ENCODE measurements around the gene AKAIN1.

DNA sequence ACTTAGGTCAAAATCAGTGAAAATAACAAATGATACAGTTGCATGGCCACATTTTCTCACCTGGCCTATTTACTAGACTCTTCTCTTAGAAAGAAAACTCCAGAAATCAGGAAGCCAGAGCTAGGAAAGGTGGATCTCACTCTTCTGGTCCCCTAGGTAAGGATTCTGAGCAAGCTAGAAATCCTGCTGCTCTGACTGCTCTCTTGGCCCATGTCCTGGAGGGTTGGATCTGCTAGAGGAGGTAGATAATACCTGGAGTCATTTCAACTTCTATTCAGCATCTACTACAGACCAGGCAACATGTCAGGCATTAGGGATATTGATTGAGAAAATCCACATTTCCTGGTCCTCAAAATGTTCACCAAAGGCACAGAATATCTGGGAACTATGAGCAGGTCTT lies 34.9 kb downstream of the AKAIN1 start:
- TF ChIP-seq, protein P1, sequence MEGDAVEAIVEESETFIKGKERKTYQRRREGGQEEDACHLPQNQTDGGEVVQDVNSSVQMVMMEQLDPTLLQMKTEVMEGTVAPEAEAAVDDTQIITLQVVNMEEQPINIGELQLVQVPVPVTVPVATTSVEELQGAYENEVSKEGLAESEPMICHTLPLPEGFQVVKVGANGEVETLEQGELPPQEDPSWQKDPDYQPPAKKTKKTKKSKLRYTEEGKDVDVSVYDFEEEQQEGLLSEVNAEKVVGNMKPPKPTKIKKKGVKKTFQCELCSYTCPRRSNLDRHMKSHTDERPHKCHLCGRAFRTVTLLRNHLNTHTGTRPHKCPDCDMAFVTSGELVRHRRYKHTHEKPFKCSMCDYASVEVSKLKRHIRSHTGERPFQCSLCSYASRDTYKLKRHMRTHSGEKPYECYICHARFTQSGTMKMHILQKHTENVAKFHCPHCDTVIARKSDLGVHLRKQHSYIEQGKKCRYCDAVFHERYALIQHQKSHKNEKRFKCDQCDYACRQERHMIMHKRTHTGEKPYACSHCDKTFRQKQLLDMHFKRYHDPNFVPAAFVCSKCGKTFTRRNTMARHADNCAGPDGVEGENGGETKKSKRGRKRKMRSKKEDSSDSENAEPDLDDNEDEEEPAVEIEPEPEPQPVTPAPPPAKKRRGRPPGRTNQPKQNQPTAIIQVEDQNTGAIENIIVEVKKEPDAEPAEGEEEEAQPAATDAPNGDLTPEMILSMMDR (conservative IDR thresholded peaks at IDR 0.05; ENCODE audit: low read depth in 2 of 2) = no peak
- TF ChIP-seq EZH2 (IDR thresholded peaks at IDR 0.05; ENCODE audit: low read depth, unreplicated experiment) (no peak), POLR2AphosphoS5 (IDR thresholded peaks at IDR 0.05; ENCODE audit: low read depth) (no peak), EZH2phosphoT487 (IDR thresholded peaks at IDR 0.05; ENCODE audit: unreplicated experiment) (no peak), ZNF331 (CRISPR knock-in tag; IDR thresholded peaks at IDR 0.05; ENCODE audit: low read depth) (no peak), CREB1 (CRISPR knock-in tag; IDR thresholded peaks at IDR 0.05; ENCODE audit: low read depth) (no peak), ZNF114 (CRISPR knock-in tag; IDR thresholded peaks at IDR 0.05) (no peak), JUNB (IDR thresholded peaks at IDR 0.05; ENCODE audit: unreplicated experiment) (no peak), STAT1 (IDR thresholded peaks at IDR 0.05; ENCODE audit: unreplicated experiment) (no peak), NANOG (IDR thresholded peaks at IDR 0.05; ENCODE audit: borderline replicate concordance) (no peak)
- TF ChIP-seq, protein P2, sequence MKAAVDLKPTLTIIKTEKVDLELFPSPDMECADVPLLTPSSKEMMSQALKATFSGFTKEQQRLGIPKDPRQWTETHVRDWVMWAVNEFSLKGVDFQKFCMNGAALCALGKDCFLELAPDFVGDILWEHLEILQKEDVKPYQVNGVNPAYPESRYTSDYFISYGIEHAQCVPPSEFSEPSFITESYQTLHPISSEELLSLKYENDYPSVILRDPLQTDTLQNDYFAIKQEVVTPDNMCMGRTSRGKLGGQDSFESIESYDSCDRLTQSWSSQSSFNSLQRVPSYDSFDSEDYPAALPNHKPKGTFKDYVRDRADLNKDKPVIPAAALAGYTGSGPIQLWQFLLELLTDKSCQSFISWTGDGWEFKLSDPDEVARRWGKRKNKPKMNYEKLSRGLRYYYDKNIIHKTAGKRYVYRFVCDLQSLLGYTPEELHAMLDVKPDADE (IDR thresholded peaks at IDR 0.05) = no peak
- TF ChIP-seq, protein P3, sequence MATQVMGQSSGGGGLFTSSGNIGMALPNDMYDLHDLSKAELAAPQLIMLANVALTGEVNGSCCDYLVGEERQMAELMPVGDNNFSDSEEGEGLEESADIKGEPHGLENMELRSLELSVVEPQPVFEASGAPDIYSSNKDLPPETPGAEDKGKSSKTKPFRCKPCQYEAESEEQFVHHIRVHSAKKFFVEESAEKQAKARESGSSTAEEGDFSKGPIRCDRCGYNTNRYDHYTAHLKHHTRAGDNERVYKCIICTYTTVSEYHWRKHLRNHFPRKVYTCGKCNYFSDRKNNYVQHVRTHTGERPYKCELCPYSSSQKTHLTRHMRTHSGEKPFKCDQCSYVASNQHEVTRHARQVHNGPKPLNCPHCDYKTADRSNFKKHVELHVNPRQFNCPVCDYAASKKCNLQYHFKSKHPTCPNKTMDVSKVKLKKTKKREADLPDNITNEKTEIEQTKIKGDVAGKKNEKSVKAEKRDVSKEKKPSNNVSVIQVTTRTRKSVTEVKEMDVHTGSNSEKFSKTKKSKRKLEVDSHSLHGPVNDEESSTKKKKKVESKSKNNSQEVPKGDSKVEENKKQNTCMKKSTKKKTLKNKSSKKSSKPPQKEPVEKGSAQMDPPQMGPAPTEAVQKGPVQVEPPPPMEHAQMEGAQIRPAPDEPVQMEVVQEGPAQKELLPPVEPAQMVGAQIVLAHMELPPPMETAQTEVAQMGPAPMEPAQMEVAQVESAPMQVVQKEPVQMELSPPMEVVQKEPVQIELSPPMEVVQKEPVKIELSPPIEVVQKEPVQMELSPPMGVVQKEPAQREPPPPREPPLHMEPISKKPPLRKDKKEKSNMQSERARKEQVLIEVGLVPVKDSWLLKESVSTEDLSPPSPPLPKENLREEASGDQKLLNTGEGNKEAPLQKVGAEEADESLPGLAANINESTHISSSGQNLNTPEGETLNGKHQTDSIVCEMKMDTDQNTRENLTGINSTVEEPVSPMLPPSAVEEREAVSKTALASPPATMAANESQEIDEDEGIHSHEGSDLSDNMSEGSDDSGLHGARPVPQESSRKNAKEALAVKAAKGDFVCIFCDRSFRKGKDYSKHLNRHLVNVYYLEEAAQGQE (IDR thresholded peaks at IDR 0.05; ENCODE audit: unreplicated experiment) = no peak
- TF ChIP-seq, protein P4, sequence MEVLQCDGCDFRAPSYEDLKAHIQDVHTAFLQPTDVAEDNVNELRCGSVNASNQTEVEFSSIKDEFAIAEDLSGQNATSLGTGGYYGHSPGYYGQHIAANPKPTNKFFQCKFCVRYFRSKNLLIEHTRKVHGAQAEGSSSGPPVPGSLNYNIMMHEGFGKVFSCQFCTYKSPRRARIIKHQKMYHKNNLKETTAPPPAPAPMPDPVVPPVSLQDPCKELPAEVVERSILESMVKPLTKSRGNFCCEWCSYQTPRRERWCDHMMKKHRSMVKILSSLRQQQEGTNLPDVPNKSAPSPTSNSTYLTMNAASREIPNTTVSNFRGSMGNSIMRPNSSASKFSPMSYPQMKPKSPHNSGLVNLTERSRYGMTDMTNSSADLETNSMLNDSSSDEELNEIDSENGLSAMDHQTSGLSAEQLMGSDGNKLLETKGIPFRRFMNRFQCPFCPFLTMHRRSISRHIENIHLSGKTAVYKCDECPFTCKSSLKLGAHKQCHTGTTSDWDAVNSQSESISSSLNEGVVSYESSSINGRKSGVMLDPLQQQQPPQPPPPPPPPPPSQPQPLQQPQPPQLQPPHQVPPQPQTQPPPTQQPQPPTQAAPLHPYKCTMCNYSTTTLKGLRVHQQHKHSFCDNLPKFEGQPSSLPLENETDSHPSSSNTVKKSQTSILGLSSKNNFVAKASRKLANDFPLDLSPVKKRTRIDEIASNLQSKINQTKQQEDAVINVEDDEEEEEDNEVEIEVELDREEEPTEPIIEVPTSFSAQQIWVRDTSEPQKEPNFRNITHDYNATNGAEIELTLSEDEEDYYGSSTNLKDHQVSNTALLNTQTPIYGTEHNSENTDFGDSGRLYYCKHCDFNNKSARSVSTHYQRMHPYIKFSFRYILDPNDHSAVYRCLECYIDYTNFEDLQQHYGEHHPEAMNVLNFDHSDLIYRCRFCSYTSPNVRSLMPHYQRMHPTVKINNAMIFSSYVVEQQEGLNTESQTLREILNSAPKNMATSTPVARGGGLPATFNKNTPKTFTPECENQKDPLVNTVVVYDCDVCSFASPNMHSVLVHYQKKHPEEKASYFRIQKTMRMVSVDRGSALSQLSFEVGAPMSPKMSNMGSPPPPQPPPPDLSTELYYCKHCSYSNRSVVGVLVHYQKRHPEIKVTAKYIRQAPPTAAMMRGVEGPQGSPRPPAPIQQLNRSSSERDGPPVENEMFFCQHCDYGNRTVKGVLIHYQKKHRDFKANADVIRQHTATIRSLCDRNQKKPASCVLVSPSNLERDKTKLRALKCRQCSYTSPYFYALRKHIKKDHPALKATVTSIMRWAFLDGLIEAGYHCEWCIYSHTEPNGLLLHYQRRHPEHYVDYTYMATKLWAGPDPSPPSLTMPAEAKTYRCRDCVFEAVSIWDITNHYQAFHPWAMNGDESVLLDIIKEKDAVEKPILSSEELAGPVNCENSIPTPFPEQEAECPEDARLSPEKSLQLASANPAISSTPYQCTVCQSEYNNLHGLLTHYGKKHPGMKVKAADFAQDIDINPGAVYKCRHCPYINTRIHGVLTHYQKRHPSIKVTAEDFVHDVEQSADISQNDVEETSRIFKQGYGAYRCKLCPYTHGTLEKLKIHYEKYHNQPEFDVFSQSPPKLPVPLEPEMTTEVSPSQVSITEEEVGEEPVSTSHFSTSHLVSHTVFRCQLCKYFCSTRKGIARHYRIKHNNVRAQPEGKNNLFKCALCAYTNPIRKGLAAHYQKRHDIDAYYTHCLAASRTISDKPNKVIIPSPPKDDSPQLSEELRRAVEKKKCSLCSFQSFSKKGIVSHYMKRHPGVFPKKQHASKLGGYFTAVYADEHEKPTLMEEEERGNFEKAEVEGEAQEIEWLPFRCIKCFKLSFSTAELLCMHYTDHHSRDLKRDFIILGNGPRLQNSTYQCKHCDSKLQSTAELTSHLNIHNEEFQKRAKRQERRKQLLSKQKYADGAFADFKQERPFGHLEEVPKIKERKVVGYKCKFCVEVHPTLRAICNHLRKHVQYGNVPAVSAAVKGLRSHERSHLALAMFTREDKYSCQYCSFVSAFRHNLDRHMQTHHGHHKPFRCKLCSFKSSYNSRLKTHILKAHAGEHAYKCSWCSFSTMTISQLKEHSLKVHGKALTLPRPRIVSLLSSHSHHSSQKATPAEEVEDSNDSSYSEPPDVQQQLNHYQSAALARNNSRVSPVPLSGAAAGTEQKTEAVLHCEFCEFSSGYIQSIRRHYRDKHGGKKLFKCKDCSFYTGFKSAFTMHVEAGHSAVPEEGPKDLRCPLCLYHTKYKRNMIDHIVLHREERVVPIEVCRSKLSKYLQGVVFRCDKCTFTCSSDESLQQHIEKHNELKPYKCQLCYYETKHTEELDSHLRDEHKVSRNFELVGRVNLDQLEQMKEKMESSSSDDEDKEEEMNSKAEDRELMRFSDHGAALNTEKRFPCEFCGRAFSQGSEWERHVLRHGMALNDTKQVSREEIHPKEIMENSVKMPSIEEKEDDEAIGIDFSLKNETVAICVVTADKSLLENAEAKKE (CRISPR knock-in tag; IDR thresholded peaks at IDR 0.05) = no peak

Measured in GM23338 (cell line).